Right lobe of liver (tissue), 6 donors: ENCODE results near the gene UGDH. TPM values are rescaled to one million over a fixed set of nuclear protein-coding genes. Genes with fewer than 3 reads are reported as not detected.
"Not testable (repeated sequence)": the region's sequence is repeated elsewhere in the genome, so short reads cannot be mapped to it uniquely, and the experiment has no call there.

Source experiments
- ATAC-seq, 4 donors: fragments of 200-7000 bp; cut with Tn5 transposase; one replicate each; pipeline ENCODE4 v1.9.1; 2020; ENCODE audit warnings: mild to moderate bottlenecking in 4 of 4, moderate library complexity in 4 of 4
- DNase-seq, 3 donors: peaks; one replicate each; pipeline ENCODE4 v3.0.0-alpha.2; 2020
- H3K27ac ChIP-seq, 3 donors: fragments of 200-600 bp; one replicate each; pipeline ENCODE4 v1.8.0; 2022
- H3K27me3 ChIP-seq, 2 donors: fragments of 200-600 bp; one replicate each; pipeline ENCODE4 v1.8.0; 2022
- H3K36me3 ChIP-seq, 4 donors: fragments of 200-600 bp; sonication (generic) in 1 of 4; one replicate each; pipeline versions ENCODE4 v1.5.1 to v1.8.0; 2017 to 2022; ENCODE audit warnings: control low read depth in 1 of 4
- H3K4me1 ChIP-seq, 4 donors: fragments of 200-600 bp; sonication (generic) in 1 of 4; one replicate each; pipeline versions ENCODE4 v1.5.1 to v1.8.0; 2017 to 2022; ENCODE audit warnings: control low read depth in 1 of 4
- H3K4me3 ChIP-seq, 3 donors: fragments of 200-600 bp; one replicate each; pipeline ENCODE4 v1.8.0; 2022
- H3K9me3 ChIP-seq, 4 donors: fragments of 200-600 bp; sonication (generic) in 1 of 4; one replicate each; pipeline versions ENCODE4 v1.5.1 to v1.8.0; 2017 to 2022; ENCODE audit warnings: control low read depth in 1 of 4
- POLR2A ChIP-seq: fragments of 450-650 bp; IDR thresholded peaks from one replicate; pipeline ENCODE4 v1.6.1; 2017; ENCODE audit warnings: antibody characterized with exemption, mild to moderate bottlenecking
- WGBS: methylation state at CpG from one replicate; pipeline ENCODE4 v1.1.6; 2018; ENCODE audit warnings: low coverage, low lambda C conversion rate; ENCODE audit not compliant: insufficient coverage; ENCODE audit errors: missing lambda C conversion rate; 5-methylcytosine and 5-hydroxymethylcytosine counted together
- intact Hi-C, 2 donors: fragments of 100-400 bp; cut with DNase I; formaldehyde crosslinking; loops; one replicate each; pipeline versions ENCODE4 v1.11.2 to v1.14.1; 2022
- total RNA-seq, 6 experiments: library from RNA; depleted of rRNA in 2 of 6; stranded (reverse); fragments of >200 nt in 2 of 6; fragmentation: NEBNext Ultra II Directional in 3 of 6; extraction: Animal tissue kit (Norgen Biotek cat#: 25700) in 3 of 6; gene quantifications; one replicate each; pipeline versions ENCODE4 v1.1.0 to v1.2.4, GENCODE V29; 2016 to 2023
- TF ChIP-seq, protein P1 (sequence below), 4 donors: fragments of 200-600 bp in 3 of 4; fragments of 450-650 bp in 1 of 4; IDR thresholded peaks; one replicate each; pipeline versions ENCODE4 v1.5.1 to v1.8.0; 2016 to 2022; ENCODE audit warnings: antibody characterized with exemption in 4 of 4, mild to moderate bottlenecking in 2 of 4
- donor health status: DM: no; HTN: yes; CAD: no.
- donor health status: DM: no; HTN: no; CAD: no.
- donor health status: DM: no; HTN: no; CAD: no.
- donor health status: DM: no; HTN: yes; CAD: no.
- donor health status: DM: no; HTN: yes; CAD: no.

The UGDH gene
- total RNA-seq, 6 experiments from 2014 or later: 134 to 647 (median 244) TPM

DNA sequence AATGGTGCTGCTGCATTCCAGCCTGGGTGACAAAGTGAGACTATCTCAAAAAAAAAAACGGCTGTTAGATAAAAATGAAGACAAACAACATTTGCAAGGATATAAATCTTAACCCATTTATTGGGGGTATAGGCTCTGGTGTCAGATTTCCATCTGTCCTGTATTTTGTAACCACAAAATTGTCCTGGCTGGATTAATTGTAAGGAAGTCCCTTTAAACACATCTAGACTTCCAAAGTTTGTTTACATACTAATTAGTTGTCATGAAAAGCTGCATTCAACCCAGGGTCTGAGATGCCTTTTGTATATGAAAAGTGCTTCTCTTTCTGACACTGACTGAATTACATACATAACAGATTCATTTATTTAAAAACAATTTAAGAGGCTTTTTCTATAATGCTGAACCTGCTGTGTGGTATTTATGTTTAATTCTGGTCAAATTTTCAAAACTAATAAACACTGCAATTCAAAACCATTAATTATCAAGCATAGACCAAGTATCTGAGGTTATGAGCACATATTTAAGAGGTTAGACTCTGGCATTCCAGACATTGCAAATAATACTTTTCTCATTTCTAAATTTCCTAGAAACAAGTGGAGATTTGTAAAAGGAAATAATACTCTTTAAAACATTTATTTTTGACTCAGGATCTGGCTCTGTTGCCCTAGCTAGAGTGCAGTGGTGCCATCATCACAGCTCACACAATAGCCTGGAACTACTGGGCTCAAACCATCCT lies 17.5 kb upstream of the UGDH start:
- Histone ChIP-seq H3K36me3 (peaks cover 0 to 2% (median 0%) of the 10 kb centered on the region in 4 donors), H3K27me3 (no peaks in the 10 kb centered on the region), H3K4me1 (peaks cover 0 to 30% (median 8%) of the 10 kb centered on the region in 4 donors), H3K27ac (no peak overlapping the region), H3K9me3 (no peaks in the 10 kb centered on the region), H3K4me3 (no peak overlapping the region)
- no peak for ATAC-seq
- TF ChIP-seq POLR2A: no peak
- TF ChIP-seq, protein P1, sequence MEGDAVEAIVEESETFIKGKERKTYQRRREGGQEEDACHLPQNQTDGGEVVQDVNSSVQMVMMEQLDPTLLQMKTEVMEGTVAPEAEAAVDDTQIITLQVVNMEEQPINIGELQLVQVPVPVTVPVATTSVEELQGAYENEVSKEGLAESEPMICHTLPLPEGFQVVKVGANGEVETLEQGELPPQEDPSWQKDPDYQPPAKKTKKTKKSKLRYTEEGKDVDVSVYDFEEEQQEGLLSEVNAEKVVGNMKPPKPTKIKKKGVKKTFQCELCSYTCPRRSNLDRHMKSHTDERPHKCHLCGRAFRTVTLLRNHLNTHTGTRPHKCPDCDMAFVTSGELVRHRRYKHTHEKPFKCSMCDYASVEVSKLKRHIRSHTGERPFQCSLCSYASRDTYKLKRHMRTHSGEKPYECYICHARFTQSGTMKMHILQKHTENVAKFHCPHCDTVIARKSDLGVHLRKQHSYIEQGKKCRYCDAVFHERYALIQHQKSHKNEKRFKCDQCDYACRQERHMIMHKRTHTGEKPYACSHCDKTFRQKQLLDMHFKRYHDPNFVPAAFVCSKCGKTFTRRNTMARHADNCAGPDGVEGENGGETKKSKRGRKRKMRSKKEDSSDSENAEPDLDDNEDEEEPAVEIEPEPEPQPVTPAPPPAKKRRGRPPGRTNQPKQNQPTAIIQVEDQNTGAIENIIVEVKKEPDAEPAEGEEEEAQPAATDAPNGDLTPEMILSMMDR (IDR thresholded peaks at IDR 0.05): no peak
- WGBS: 22% methylated on average over 1 of the region's 1 CpG
- DNase-seq: no peak
- intact Hi-C loops: no loop called here

DNA sequence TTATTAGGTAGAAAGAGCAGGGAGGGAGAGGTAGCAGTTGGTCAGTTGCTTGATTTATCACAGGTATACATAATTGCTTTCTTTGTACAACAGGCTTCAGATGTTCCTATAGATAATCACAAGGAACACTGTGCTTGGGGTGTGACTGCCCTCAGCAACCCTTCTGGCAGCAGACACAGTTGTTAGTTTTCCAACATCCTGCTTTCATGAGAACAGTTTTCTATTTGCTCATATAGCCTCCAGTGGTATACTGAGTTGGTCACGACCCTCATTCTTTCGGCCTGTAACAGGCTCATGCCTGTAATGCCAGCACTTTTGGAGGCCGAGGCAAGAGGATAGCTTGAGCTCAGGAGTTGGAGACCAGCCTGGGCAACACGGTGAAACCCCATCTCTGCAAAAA lies 16.8 kb upstream of the UGDH start:
- H3K27me3 ChIP-seq, H3K4me3 ChIP-seq, H3K36me3 ChIP-seq, ATAC-seq, intact Hi-C loops, DNase-seq, H3K9me3 ChIP-seq: not testable (repeated sequence)
- Histone ChIP-seq H3K27ac (peak overlapping the region in 1 of 3 donors; percentile 31), H3K4me1 (peaks cover 0 to 30% (median 8%) of the 10 kb centered on the region in 4 donors)
- WGBS: 84% methylated on average over 4 of the region's 4 CpGs

DNA sequence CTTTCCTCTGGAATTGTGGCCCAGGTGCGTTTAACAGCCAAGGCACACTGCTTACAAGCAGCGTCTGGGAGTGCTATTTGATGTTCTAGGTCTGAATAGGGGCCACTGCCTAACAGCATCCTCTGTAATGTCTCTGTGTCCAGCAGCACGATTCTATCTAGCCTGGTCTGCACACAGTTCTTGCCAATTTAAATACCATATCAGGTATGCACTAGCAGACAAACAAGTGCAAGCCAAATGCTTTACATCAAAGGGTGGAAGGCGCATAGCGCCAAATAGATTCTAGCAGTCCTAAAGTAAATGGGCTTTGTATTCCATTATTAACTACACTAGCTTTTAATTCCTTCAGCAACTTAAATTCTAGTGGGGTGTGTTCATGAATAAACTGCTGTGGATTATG lies 15.8 kb upstream of the UGDH start:
- Histone ChIP-seq H3K9me3 (no peaks in the 10 kb centered on the region), H3K27ac (peak overlapping the region in 2 of 3 donors; percentile 10 to 31), H3K4me3 (no peak overlapping the region), H3K36me3 (no peaks in the 10 kb centered on the region), H3K4me1 (peaks cover 0 to 30% (median 8%) of the 10 kb centered on the region in 4 donors), H3K27me3 (no peaks in the 10 kb centered on the region)
- intact Hi-C loops: no loop called here
- TF ChIP-seq, protein P1 (IDR thresholded peaks at IDR 0.05): no peak
- no peak for TF ChIP-seq POLR2A
- peak; percentile 43 to 63 (median 56) for ATAC-seq
- 42% methylated on average over 4 of the region's 5 CpGs for WGBS
- DNase-seq: no peak

DNA sequence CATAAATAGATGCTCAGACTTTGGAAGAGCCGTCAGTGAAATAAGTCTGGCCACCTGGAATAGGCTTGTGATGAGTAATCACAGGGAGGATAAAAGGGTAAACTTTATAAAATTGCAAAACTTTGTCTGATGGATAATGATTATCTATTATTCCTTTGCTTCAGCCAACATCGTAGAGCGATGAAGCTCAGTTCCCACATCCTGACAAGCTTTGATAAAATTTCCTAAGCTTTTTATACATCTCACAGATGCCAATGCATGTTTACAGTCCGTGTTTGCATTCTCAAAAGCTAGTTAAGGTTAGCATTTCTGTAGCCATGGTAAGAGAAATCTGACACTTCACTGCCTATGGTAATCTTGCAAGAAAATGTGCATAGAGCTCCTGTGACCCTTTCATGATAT lies 15.4 kb upstream of the UGDH start:
- H3K36me3 ChIP-seq: no peaks in the 10 kb centered on the region
- ATAC-seq: peak; percentile 80 to 86 (median 82)
- peak overlapping the region in 2 of 3 donors; percentile 10 to 47 for H3K27ac ChIP-seq
- H3K4me3 ChIP-seq: no peak overlapping the region
- intact Hi-C loops: no loop called here
- H3K9me3 ChIP-seq: no peaks in the 10 kb centered on the region
- H3K27me3 ChIP-seq: no peaks in the 10 kb centered on the region
- DNase-seq: no peak
- WGBS: 29% methylated on average over 4 of the region's 4 CpGs
- TF ChIP-seq, protein P1 (IDR thresholded peaks at IDR 0.05): no peak
- TF ChIP-seq POLR2A: no peak
- peaks cover 0 to 30% (median 8%) of the 10 kb centered on the region in 4 donors for H3K4me1 ChIP-seq

DNA sequence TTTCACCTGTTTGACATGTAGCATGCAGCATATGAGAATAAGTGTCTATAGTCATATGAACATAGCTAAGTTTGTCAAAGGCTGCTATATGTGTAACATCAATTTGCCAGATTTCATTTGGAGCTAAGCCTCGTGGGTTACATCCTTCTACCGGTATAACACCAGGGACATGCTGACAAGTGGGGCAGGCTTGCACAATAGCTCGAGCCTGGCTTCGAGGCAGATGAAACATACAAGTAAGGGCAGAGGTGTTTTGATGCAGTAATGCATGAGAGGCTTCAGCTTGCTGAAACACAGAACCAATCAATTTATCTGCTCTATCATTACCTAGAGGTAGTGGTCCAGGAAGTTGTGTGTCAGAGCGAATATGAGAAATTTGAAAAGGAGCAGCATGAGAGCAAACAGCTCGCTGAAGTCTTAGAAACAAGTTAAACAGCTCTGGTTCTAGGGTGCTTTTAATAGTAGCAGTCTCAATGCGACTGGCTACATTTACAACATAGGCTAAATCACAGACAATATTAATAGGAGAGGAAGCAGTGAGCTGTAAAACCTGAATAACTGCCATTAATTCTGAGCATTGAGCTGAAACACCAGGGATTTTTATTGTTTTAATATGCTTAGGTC lies 14.9 kb upstream of the UGDH start:
- no peaks in the 10 kb centered on the region for H3K36me3 ChIP-seq
- H3K4me3 ChIP-seq: no peak overlapping the region
- H3K9me3 ChIP-seq: no peaks in the 10 kb centered on the region
- WGBS: 40% methylated on average over 7 of the region's 7 CpGs
- ATAC-seq (peak; percentile 74 to 77 (median 75)), DNase-seq (peak; percentile 61 to 76 (median 62))
- peaks cover 0 to 30% (median 8%) of the 10 kb centered on the region in 4 donors for H3K4me1 ChIP-seq
- H3K27me3 ChIP-seq: no peaks in the 10 kb centered on the region
- peak overlapping the region in 1 of 3 donors; percentile 47 for H3K27ac ChIP-seq
- intact Hi-C loops: no loop called here
- TF ChIP-seq, protein P1 (IDR thresholded peaks at IDR 0.05): no peak
- TF ChIP-seq POLR2A: no peak
